OCI-LY1 (cell line): ENCODE data around the gene IL4I1.

Source experiments
- H2AFZ ChIP-seq: fragments of 200-600 bp; sonication (generic), shearing (Covaris generic); 2 replicates; pipeline ENCODE4 v1.6.0; 2014; ENCODE audit warnings: antibody characterized with exemption, mild to moderate bottlenecking, low read length
- H3F3A ChIP-seq: fragments of 200-600 bp; sonication (generic), shearing (Covaris generic); 2 replicates; pipeline ENCODE4 v1.6.0; 2014; ENCODE audit warnings: mild to moderate bottlenecking, antibody characterized with exemption, low read length, moderate library complexity; ENCODE audit not compliant: insufficient read depth
- H3K27ac ChIP-seq: fragments of 200-600 bp; sonication (generic); 2 replicates; pipeline ENCODE4 v1.5.1; 2014; ENCODE audit warnings: low read length, mixed run types, mild to moderate bottlenecking, low read depth; ENCODE audit not compliant: poor library complexity, severe bottlenecking
- H3K27me3 ChIP-seq: fragments of 200-600 bp; sonication (generic); 2 replicates; pipeline ENCODE4 v1.6.0; 2014; ENCODE audit warnings: antibody characterized with exemption, mild to moderate bottlenecking, low read length, moderate library complexity; ENCODE audit not compliant: insufficient read depth
- H3K36me3 ChIP-seq: fragments of 200-600 bp; sonication (generic); 2 replicates; pipeline ENCODE4 v1.6.1; 2014; ENCODE audit warnings: mild to moderate bottlenecking, antibody characterized with exemption, low read length, moderate library complexity, mixed read lengths; ENCODE audit not compliant: insufficient read depth
- H3K4me1 ChIP-seq: fragments of 200-600 bp; sonication (generic); 2 replicates; pipeline ENCODE4 v1.5.1; 2014; ENCODE audit warnings: mild to moderate bottlenecking, low read length, moderate library complexity; ENCODE audit not compliant: insufficient read depth, severe bottlenecking
- H3K4me2 ChIP-seq: fragments of 200-600 bp; sonication (generic), shearing (Covaris generic); 2 replicates; pipeline ENCODE4 v1.6.1; 2014; ENCODE audit warnings: low read length
- H3K4me3 ChIP-seq: fragments of 200-600 bp; sonication (generic); 2 replicates; pipeline ENCODE4 v1.5.1; 2014; ENCODE audit warnings: low read length, low read depth, mild to moderate bottlenecking, mixed read lengths; ENCODE audit not compliant: poor library complexity, severe bottlenecking
- H3K79me2 ChIP-seq: fragments of 200-600 bp; shearing (Covaris generic); 2 replicates; pipeline ENCODE4 v1.6.1; 2016; ENCODE audit warnings: mixed run types, low read length, mixed read lengths; ENCODE audit not compliant: insufficient read depth
- H3K9ac ChIP-seq: fragments of 200-600 bp; sonication (generic), shearing (Covaris generic); 2 replicates; pipeline ENCODE4 v1.6.1; 2014; ENCODE audit warnings: mild to moderate bottlenecking, low read length, mixed read lengths
- H3K9me2 ChIP-seq: fragments of 200-600 bp; sonication (generic), shearing (Covaris generic); 2 replicates; pipeline ENCODE4 v1.6.1; 2014; ENCODE audit warnings: low read depth, mild to moderate bottlenecking, low read length, mixed read lengths
- H3K9me3 ChIP-seq: fragments of 200-600 bp; shearing (Covaris generic); 2 replicates; pipeline ENCODE4 v1.6.1; 2014; ENCODE audit warnings: low read length, mixed read lengths
- H4K20me1 ChIP-seq: fragments of 200-600 bp; sonication (generic), shearing (Covaris generic); 2 replicates; pipeline ENCODE4 v1.6.0; 2016; ENCODE audit warnings: mild to moderate bottlenecking, low read length; ENCODE audit not compliant: insufficient read depth
- EZH2 ChIP-seq: fragments of 200-600 bp; sonication (generic), shearing (Covaris generic); IDR thresholded peaks from 2 replicates; pipeline ENCODE4 v1.8.0; 2017; ENCODE audit warnings: borderline replicate concordance, mixed run types, mild to moderate bottlenecking, antibody characterized with exemption, low read length, moderate library complexity, mixed read lengths
- TF ChIP-seq, protein P1 (sequence below): fragments of 200-600 bp; sonication (generic), shearing (Covaris generic); IDR thresholded peaks from 2 replicates; pipeline ENCODE4 v1.5.1; 2017; ENCODE audit warnings: mild to moderate bottlenecking, antibody characterized with exemption, low read length, moderate library complexity, mixed read lengths

Gene IL4I1

DNA sequence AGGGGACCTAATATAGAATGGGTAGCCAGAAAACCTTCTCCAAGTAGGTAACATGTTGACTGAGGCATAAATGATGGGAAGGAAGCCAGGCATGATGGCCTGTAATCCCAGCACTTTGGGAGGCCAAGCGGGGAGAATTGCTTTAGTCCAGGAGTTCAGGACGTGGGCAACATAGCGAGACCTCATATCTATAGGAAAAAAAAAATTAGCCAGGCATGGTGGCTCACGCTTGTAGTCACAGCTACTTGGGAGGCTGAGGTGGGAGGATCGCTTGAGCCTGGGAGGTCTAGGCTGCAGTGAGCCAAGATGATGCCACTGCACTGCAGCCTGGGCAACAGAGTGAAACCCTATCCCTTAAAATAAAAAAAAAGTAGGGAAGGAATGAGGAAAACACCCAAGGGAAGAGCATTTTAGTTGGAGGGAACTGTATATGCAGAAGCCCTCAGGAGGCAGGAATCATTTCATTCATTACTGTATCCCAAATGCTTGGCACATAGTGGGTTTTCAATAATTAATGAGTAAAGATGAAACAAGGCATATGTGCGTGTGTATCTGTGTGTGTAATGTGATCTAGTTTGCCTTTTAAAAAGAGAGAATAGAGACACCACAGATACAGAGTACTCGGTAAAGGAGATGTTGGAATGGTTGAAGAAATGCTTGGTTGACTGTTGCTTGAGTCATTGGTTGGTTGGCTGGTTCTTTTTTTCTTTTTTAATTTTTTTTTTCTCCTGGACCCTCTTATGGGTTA is 34.8 kb upstream of the IL4I1 start:
- H3K9me3 ChIP-seq = no peaks in the 10 kb centered on the region
- no peaks in the 10 kb centered on the region for H4K20me1 ChIP-seq
- H2AFZ ChIP-seq = no peak overlapping the region
- no peak overlapping the region for H3K9ac ChIP-seq
- H3K4me1 ChIP-seq = peaks cover 42% of the 10 kb centered on the region
- peaks cover 64% of the 10 kb centered on the region for H3K36me3 ChIP-seq
- no peak overlapping the region for H3K27ac ChIP-seq
- no peaks in the 10 kb centered on the region for H3K27me3 ChIP-seq
- peaks cover 19% of the 10 kb centered on the region for H3K79me2 ChIP-seq
- no peaks in the 10 kb centered on the region for H3K9me2 ChIP-seq
- peak overlapping the region; percentile 71 for H3K4me2 ChIP-seq
- peak overlapping the region; percentile 89 for H3K4me3 ChIP-seq
- TF ChIP-seq, protein P1, sequence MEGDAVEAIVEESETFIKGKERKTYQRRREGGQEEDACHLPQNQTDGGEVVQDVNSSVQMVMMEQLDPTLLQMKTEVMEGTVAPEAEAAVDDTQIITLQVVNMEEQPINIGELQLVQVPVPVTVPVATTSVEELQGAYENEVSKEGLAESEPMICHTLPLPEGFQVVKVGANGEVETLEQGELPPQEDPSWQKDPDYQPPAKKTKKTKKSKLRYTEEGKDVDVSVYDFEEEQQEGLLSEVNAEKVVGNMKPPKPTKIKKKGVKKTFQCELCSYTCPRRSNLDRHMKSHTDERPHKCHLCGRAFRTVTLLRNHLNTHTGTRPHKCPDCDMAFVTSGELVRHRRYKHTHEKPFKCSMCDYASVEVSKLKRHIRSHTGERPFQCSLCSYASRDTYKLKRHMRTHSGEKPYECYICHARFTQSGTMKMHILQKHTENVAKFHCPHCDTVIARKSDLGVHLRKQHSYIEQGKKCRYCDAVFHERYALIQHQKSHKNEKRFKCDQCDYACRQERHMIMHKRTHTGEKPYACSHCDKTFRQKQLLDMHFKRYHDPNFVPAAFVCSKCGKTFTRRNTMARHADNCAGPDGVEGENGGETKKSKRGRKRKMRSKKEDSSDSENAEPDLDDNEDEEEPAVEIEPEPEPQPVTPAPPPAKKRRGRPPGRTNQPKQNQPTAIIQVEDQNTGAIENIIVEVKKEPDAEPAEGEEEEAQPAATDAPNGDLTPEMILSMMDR = no peak
- no peak for TF ChIP-seq EZH2
- 0 out of 2 replicates have a peak, but pooled peaks cover 2% of the 10 kb centered on the region for H3F3A ChIP-seq

DNA sequence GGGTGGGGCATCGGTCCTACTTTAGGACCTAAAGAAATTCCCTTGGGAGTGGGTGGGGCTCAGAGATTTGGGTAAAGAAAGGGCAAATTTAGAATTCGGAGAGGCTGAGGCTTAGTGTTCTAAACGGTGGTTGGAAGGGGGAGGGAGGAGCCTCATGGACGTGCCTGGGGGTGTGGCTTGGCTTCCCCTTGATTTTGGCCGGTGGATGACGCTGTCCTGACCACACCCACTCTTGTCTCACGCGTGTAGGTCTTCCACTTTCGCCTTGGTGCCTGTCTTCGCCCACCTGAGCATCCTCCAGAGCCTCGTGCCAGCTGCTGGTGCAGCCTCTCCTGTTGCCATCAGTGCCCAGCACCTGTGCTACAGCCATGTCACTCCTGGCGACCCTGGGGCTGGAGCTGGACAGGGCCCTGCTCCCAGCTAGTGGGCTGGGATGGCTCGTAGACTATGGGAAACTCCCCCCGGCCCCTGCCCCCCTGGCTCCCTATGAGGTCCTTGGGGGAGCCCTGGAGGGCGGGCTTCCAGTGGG is 33.9 kb upstream of the IL4I1 start:
- Histone ChIP-seq H4K20me1 (no peaks in the 10 kb centered on the region), H3K4me1 (peaks cover 50% of the 10 kb centered on the region), H3K27me3 (no peaks in the 10 kb centered on the region), H3K27ac (peak overlapping the region; percentile 99), H3K4me2 (peak overlapping the region; percentile 71), H3K9me3 (no peaks in the 10 kb centered on the region), H3K79me2 (peaks cover 20% of the 10 kb centered on the region), H3K36me3 (peaks cover 67% of the 10 kb centered on the region), H2AFZ (no peak overlapping the region), H3F3A (no peaks in the 10 kb centered on the region), H3K9ac (no peak overlapping the region; the same call in 1 of the 2 replicates), H3K9me2 (no peaks in the 10 kb centered on the region), H3K4me3 (peak overlapping the region; percentile 89)
- no peak for TF ChIP-seq EZH2
- TF ChIP-seq, protein P1 = no peak

DNA sequence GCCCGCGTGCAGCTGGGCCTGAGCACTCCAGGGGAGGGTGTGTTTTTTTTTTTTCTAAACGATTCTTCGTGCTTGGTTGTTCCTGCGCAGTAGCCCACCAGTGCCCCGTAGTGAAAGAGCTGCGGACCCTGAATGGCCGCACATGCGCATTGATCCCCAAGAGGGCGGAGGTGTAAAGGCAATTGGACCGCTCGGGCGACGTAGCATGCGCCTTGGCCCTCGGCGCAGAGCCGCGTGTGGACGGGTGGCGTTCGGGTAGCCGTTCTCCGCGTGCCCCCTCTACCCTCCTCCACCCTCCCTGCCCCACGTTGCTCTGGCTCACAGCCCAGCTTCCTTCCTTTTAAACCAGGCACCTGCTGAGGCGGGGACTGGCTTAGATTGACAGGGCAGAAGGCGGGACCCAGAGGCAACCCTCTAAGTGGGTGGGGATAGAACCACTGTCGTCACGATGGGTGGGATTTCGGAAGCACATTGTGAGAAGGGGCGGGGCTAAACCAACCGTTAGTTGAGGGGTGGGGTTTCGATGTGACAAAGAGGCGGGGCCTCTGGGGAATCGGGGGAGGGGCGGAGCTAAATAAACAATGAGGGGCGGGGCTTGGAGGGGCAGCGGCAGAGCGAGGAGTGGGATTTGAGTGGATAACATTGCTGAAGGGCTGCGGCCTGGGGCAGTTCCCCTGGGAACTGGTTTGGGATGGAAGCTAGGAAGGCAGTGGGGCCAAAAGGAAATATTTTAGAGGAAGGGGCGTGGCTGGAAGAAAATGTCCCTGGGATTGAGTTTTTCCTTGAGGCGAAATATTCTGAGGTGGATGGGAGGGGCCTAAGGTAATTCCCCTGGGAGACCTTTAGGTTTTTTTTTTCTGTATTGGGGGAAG is 33.2 kb upstream of the IL4I1 start:
- Histone ChIP-seq H3K9me3 (no peaks in the 10 kb centered on the region), H3K4me1 (peaks cover 57% of the 10 kb centered on the region), H3K4me3 (peak overlapping the region; percentile 89), H3K9me2 (no peaks in the 10 kb centered on the region), H3K27ac (peak overlapping the region; percentile 99), H4K20me1 (no peaks in the 10 kb centered on the region), H3F3A (no peaks in the 10 kb centered on the region), H3K79me2 (peaks cover 24% of the 10 kb centered on the region), H2AFZ (no peak overlapping the region), H3K9ac (peak overlapping the region; percentile 98), H3K27me3 (no peaks in the 10 kb centered on the region), H3K4me2 (peak overlapping the region; percentile 71), H3K36me3 (peaks cover 72% of the 10 kb centered on the region)
- TF ChIP-seq, protein P1 = 0 out of 2 replicates have a peak, but pooled peaks have one; percentile 4
- TF ChIP-seq EZH2 = no peak
